H9 (cell line): Measurements from ENCODE around the gene TEX48. TPM values are rescaled to one million over a fixed set of nuclear protein-coding genes. Genes with fewer than 3 reads are reported as not detected.

Experiments used
- DNase-seq: peaks from one replicate; pipeline ENCODE4 v3.0.0-alpha.2; 2017
- H2AFZ ChIP-seq: one replicate; pipeline ENCODE4 v1.6.1; 2013; ENCODE audit warnings: mild to moderate bottlenecking, low read length, control low read depth, moderate library complexity
- H2AK5ac ChIP-seq: 2 replicates; pipeline ENCODE4 v1.6.1; 2013; ENCODE audit warnings: low read length, control low read depth, mixed read lengths; ENCODE audit not compliant: insufficient read length
- H2BK120ac ChIP-seq: one replicate; pipeline ENCODE4 v1.6.1; 2013; ENCODE audit warnings: low read depth, mild to moderate bottlenecking, low read length, control low read depth, inconsistent platforms; ENCODE audit not compliant: poor library complexity, severe bottlenecking
- H2BK12ac ChIP-seq: 2 replicates; pipeline ENCODE4 v1.6.1; 2013; ENCODE audit warnings: low read length, control low read depth, mixed read lengths, low read depth; ENCODE audit not compliant: insufficient read length
- H2BK15ac ChIP-seq: 2 replicates; pipeline ENCODE4 v1.6.1; 2013; ENCODE audit warnings: low read depth, low read length, control low read depth
- H2BK20ac ChIP-seq: one replicate; pipeline ENCODE4 v1.6.1; 2013; ENCODE audit warnings: low read depth, mild to moderate bottlenecking, low read length, control low read depth, inconsistent platforms; ENCODE audit not compliant: poor library complexity, severe bottlenecking
- H2BK5ac ChIP-seq: 2 replicates; pipeline ENCODE4 v1.6.1; 2013; ENCODE audit warnings: low read length, control low read depth, mixed read lengths; ENCODE audit not compliant: insufficient read length
- H3K14ac ChIP-seq: 2 replicates; pipeline ENCODE4 v1.6.1; 2013; ENCODE audit warnings: low read length, control low read depth; ENCODE audit not compliant: insufficient read depth
- H3K18ac ChIP-seq: 2 replicates; pipeline ENCODE4 v1.6.1; 2013; ENCODE audit warnings: low read depth, mild to moderate bottlenecking, mixed read lengths, low read length, control low read depth; ENCODE audit not compliant: insufficient read length
- H3K23ac ChIP-seq: 2 replicates; pipeline ENCODE4 v1.6.1; 2013; ENCODE audit warnings: low read length, control low read depth, mixed read lengths, low read depth; ENCODE audit not compliant: insufficient read length
- H3K23me2 ChIP-seq: 2 replicates; pipeline ENCODE4 v1.6.1; 2013; ENCODE audit warnings: low read depth, mild to moderate bottlenecking, mixed read lengths, low read length, control low read depth; ENCODE audit not compliant: insufficient read length, poor library complexity, severe bottlenecking
- H3K27ac ChIP-seq: 2 replicates; pipeline ENCODE4 v1.5.1; 2013; ENCODE audit warnings: low read length, control low read depth, mixed read lengths, low read depth; ENCODE audit not compliant: insufficient read length
- H3K27me3 ChIP-seq: 2 replicates; pipeline ENCODE4 v1.6.1; 2013; ENCODE audit warnings: low read length, control low read depth, inconsistent platforms; ENCODE audit not compliant: insufficient read depth
- H3K4ac ChIP-seq: 2 replicates; pipeline ENCODE4 v1.6.1; 2013; ENCODE audit warnings: low read depth, mild to moderate bottlenecking, control low read depth, inconsistent platforms, low read length, moderate library complexity
- H3K4me1 ChIP-seq: 2 replicates; pipeline ENCODE4 v1.6.1; 2013; ENCODE audit warnings: low read length, control low read depth, inconsistent platforms; ENCODE audit not compliant: insufficient read depth
- H3K4me2 ChIP-seq: 2 replicates; pipeline ENCODE4 v1.6.1; 2013; ENCODE audit warnings: low read length, control low read depth, mixed read lengths; ENCODE audit not compliant: insufficient read length, insufficient read depth
- H3K56ac ChIP-seq: 2 replicates; pipeline ENCODE4 v1.6.1; 2013; ENCODE audit warnings: low read depth, mild to moderate bottlenecking, mixed read lengths, low read length, control low read depth; ENCODE audit not compliant: insufficient read length
- H3K79me1 ChIP-seq: 2 replicates; pipeline ENCODE4 v1.6.1; 2013; ENCODE audit warnings: low read depth, mild to moderate bottlenecking, moderate library complexity, low read length, control low read depth, inconsistent platforms; ENCODE audit not compliant: insufficient read depth, poor library complexity, severe bottlenecking
- H3K79me2 ChIP-seq: 2 replicates; pipeline ENCODE4 v1.6.1; 2013; ENCODE audit warnings: low read length, control low read depth, inconsistent platforms; ENCODE audit not compliant: insufficient read depth
- H3K9ac ChIP-seq: 2 replicates; pipeline ENCODE4 v1.6.1; 2013; ENCODE audit warnings: low read length, control low read depth, mixed read lengths; ENCODE audit not compliant: insufficient read length; ENCODE audit errors: extremely low read depth
- H3K9me3 ChIP-seq: one replicate; pipeline ENCODE4 v1.6.1; 2013; ENCODE audit warnings: low read depth, low read length, inconsistent platforms; ENCODE audit not compliant: control insufficient read depth
- H3T11ph ChIP-seq: one replicate; pipeline ENCODE4 v1.6.1; 2013; ENCODE audit warnings: mild to moderate bottlenecking, low read length, control low read depth, inconsistent platforms
- H4K20me1 ChIP-seq: one replicate; pipeline ENCODE4 v1.6.1; 2013; ENCODE audit not compliant: control insufficient read depth, insufficient read length, insufficient read depth
- H4K5ac ChIP-seq: 2 replicates; pipeline ENCODE4 v1.6.1; 2013; ENCODE audit warnings: low read depth, mild to moderate bottlenecking, mixed read lengths, low read length, control low read depth; ENCODE audit not compliant: insufficient read length
- H4K8ac ChIP-seq: replicated peaks from 2 replicates; pipeline ENCODE4 v1.6.1; 2013; ENCODE audit warnings: low read length, control low read depth, mixed read lengths, low read depth; ENCODE audit not compliant: insufficient read length
- H4K91ac ChIP-seq: 2 replicates; pipeline ENCODE4 v1.6.1; 2013; ENCODE audit warnings: low read depth, mild to moderate bottlenecking, moderate library complexity, mixed read lengths, low read length, control low read depth; ENCODE audit not compliant: insufficient read length
- H3K27ac Mint-ChIP-seq, 3 experiments: 2 replicates in 2 of 3; 3 replicates in 1 of 3; pipeline ENCODE4 v1.8.0; 2020 to 2021; ENCODE audit warnings: mixed read lengths in 3 of 3, mild to moderate bottlenecking in 1 of 3, moderate library complexity in 1 of 3
- H3K27me3 Mint-ChIP-seq: 2 replicates; pipeline ENCODE4 v1.8.0; 2021; ENCODE audit warnings: low read depth, mild to moderate bottlenecking, moderate library complexity, mixed read lengths
- H3K36me3 Mint-ChIP-seq, 3 experiments: 2 replicates in 2 of 3; 3 replicates in 1 of 3; pipeline ENCODE4 v1.8.0; 2020 to 2021; ENCODE audit warnings: low read depth in 3 of 3, mixed read lengths in 3 of 3; ENCODE audit not compliant: insufficient read depth in 1 of 3
- H3K4me1 Mint-ChIP-seq, 2 experiments: 2 replicates each; pipeline ENCODE4 v1.8.0; 2020; ENCODE audit warnings: mixed read lengths in 2 of 2
- H3K4me3 Mint-ChIP-seq, 2 experiments: 2 replicates in 1 of 2; 3 replicates in 1 of 2; pipeline ENCODE4 v1.8.0; 2020 to 2021; ENCODE audit warnings: mild to moderate bottlenecking in 2 of 2, mixed read lengths in 2 of 2, moderate library complexity in 1 of 2
- H3K9me3 Mint-ChIP-seq, 2 experiments: 2 replicates in 1 of 2; 3 replicates in 1 of 2; pipeline ENCODE4 v1.8.0; 2020; ENCODE audit warnings: mild to moderate bottlenecking in 2 of 2, mixed read lengths in 2 of 2, moderate library complexity in 1 of 2
- CTCF ChIP-seq: fragments of 200-600 bp; sonication (generic); conservative IDR thresholded peaks from 3 replicates; pipeline ENCODE4 v1.8.0; 2021; ENCODE audit warnings: antibody characterized with exemption, mild to moderate bottlenecking
- WGBS: extraction: QIAGEN DNeasy Blood & Tissue Kit; methylation state at CpG from one replicate; pipeline ENCODE4 v1.1.7; 2013; ENCODE audit warnings: missing lambda C conversion rate, low lambda C conversion rate, mixed read lengths; ENCODE audit not compliant: insufficient read length; ENCODE audit errors: extremely low coverage; 5-methylcytosine and 5-hydroxymethylcytosine counted together
- total RNA-seq: library from RNA; stranded (reverse); gene quantifications from 2 replicates; pipeline ENCODE4 v1.2.1, GENCODE V29; 2021

The TEX48 gene
- total RNA-seq, 1 experiment from 2014 or later: not detected

- Histone ChIP-seq H4K20me1 (no peaks in the 10 kb centered on the region), H3K79me1 (no peaks in the 10 kb centered on the region), H3T11ph (no peak overlapping the region), H4K8ac (no peak overlapping the region), H3K27me3 (no peaks in the 10 kb centered on the region; the same call in 1 of the 2 replicates), H2BK120ac (no peak overlapping the region), H3K23me2 (no peaks in the 10 kb centered on the region), H3K79me2 (no peaks in the 10 kb centered on the region), H3K14ac (no peak overlapping the region), H2BK12ac (no peak overlapping the region), H3K23ac (no peak overlapping the region), H3K56ac (no peak overlapping the region), H2BK15ac (no peak overlapping the region), H3K27ac (no peak overlapping the region), H2AFZ (no peak overlapping the region), H3K9me3 (no peaks in the 10 kb centered on the region), H4K5ac (no peak overlapping the region), H3K18ac (no peak overlapping the region), H3K4ac (no peak overlapping the region), H2BK5ac (no peak overlapping the region), H3K9ac (no peak overlapping the region), H4K91ac (no peak overlapping the region), H3K4me1 (no peaks in the 10 kb centered on the region), H3K4me2 (no peak overlapping the region), H2AK5ac (no peak overlapping the region), H2BK20ac (no peak overlapping the region)
- H3K9me3 Mint-ChIP-seq: no peaks in the 10 kb centered on the region
- H3K4me1 Mint-ChIP-seq: peaks cover 10 to 18% of the 10 kb centered on the region in 2 experiments
- no peak overlapping the region for H3K27ac Mint-ChIP-seq
- WGBS: no CpG with 5 or more reads among the region's 11 CpGs
- H3K36me3 Mint-ChIP-seq: no peaks in the 10 kb centered on the region
- peaks cover 55% of the 10 kb centered on the region for H3K27me3 Mint-ChIP-seq
- H3K4me3 Mint-ChIP-seq: no peak overlapping the region
- no peak for TF ChIP-seq CTCF
- DNase-seq: no peak
Observed at GRCh38 chr9:114691046-114691955, 9.3 kb upstream of the TEX48 start.
